Kidney (tissue), 14 donors: ENCODE measurements around the gene VAT1. TPM values are rescaled to one million over a fixed set of nuclear protein-coding genes. Genes with fewer than 3 reads are reported as not detected.

Experiments
- DNase-seq, 5 donors: peaks; one replicate each; pipeline ENCODE4 v3.0.0-alpha.2; 2013 to 2020
- FAIRE-seq: peaks from 2 replicates; lab custom pipeline; 2012; peaks lifted over from hg19 to GRCh38; lab: Jason Lieb, UNC
- H3K27ac ChIP-seq, 2 donors: one replicate each; pipeline ENCODE4 v1.7.0; 2013; ENCODE audit warnings: low read depth in 2 of 2, low read length in 2 of 2, inconsistent platforms in 1 of 2
- H3K27me3 ChIP-seq: one replicate; pipeline ENCODE4 v1.7.1; 2013; ENCODE audit warnings: low read length, inconsistent platforms; ENCODE audit not compliant: control insufficient read depth, insufficient read depth
- H3K36me3 ChIP-seq, 3 donors: one replicate each; pipeline versions ENCODE4 v1.7.0 to v1.7.1; 2013; ENCODE audit warnings: low read length in 3 of 3, control low read depth in 1 of 3, inconsistent platforms in 1 of 3; ENCODE audit not compliant: insufficient read depth in 3 of 3, control insufficient read depth in 2 of 3
- H3K4me1 ChIP-seq, 3 donors: one replicate each; pipeline versions ENCODE4 v1.7.0 to v1.7.1; 2013; ENCODE audit warnings: low read length in 3 of 3, inconsistent platforms in 1 of 3, low read depth in 1 of 3; ENCODE audit not compliant: control insufficient read depth in 2 of 3, insufficient read depth in 2 of 3
- H3K4me3 ChIP-seq, 3 donors: one replicate each; pipeline versions ENCODE4 v1.7.0 to v1.8.1; 2013; ENCODE audit warnings: low read length in 3 of 3, control low read depth in 1 of 3, inconsistent platforms in 1 of 3
- H3K9ac ChIP-seq, 3 donors: one replicate each; pipeline versions ENCODE4 v1.7.0 to v1.7.1; 2013; ENCODE audit warnings: low read length in 3 of 3, control low read depth in 1 of 3, inconsistent platforms in 1 of 3
- H3K9me3 ChIP-seq, 3 donors: one replicate each; pipeline versions ENCODE4 v1.7.0 to v1.7.1; 2013; ENCODE audit warnings: low read length in 3 of 3, control low read depth in 1 of 3, inconsistent platforms in 1 of 3; ENCODE audit not compliant: control insufficient read depth in 2 of 3, insufficient read depth in 1 of 3
- intact Hi-C: fragments of 100-400 bp; cut with DNase I; formaldehyde crosslinking; loops from one replicate; pipeline ENCODE4 v1.11.1; 2022
- polyA plus RNA-seq: library from polyadenylated mRNA; stranded (reverse); fragments of 350-450 nt; fragmentation: Illumina TruSeq; extraction: RNeasy Lipid Tissue Mini Kit (QIAGEN cat#74804); gene quantifications from one replicate; pipeline ENCODE4 v1.2.3, GENCODE V29; 2014; ENCODE audit warnings: low read depth, low replicate concordance; ENCODE audit not compliant: insufficient read depth
- total RNA-seq: library from RNA; stranded (reverse); fragmentation: NEBNext Ultra II Directional; extraction: Animal tissue kit (Norgen Biotek cat#: 25700); gene quantifications from one replicate; pipeline ENCODE4 v1.2.1, GENCODE V29; 2021
- TF ChIP-seq, protein P1 (sequence below): IDR thresholded peaks from 3 replicates; pipeline ENCODE4 v1.5.1; 2012; ENCODE audit warnings: mild to moderate bottlenecking, moderate library complexity, borderline replicate concordance; ENCODE audit not compliant: insufficient read depth; ENCODE audit errors: extremely low read depth
- donor health status: control.
- donor health status: control.
- donor health status: control.
- donor health status: control.
- donor health status: control.
- donor health status: DM: yes; HTN: yes; CAD: no.
- donor health status: Normal renal cell carcinoma (clear cell type).

VAT1 gene
- total and polyA plus RNA-seq, 2 donors from 2014 or later, result 119 to 133 TPM

DNA sequence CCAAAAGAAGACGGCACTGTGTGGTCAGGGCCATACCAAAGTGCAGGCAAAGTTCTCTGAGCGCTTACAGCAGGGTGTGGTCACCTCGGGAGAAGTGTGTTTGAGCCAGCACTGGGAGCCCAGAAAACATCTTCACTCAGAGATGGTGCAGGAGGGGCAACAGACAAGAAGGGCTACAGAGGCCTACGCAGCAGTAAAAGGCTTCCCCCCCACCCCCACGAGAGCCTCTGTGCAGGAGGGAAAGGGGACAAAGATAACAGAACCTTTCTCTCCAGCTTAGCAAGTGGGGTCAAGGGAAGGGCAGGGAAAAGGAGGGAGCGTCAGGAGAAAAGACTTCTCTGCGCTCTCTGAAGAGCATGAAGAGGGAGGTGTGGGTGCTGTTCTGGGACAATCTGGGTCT is 2.8 kb downstream of the VAT1 start:
- H3K9me3 ChIP-seq, result no peaks in the 10 kb centered on the region
- peaks cover 0 to 17% (median 0%) of the 10 kb centered on the region in 3 donors for H3K4me1 ChIP-seq
- H3K27me3 ChIP-seq, result no peaks in the 10 kb centered on the region
- no peak overlapping the region for H3K9ac ChIP-seq
- DNase-seq (peak in 1 of 5 donors; percentile 26), FAIRE-seq (no peak)
- H3K27ac ChIP-seq, result peak overlapping the region; percentile 6 to 29
- TF ChIP-seq, protein P1, sequence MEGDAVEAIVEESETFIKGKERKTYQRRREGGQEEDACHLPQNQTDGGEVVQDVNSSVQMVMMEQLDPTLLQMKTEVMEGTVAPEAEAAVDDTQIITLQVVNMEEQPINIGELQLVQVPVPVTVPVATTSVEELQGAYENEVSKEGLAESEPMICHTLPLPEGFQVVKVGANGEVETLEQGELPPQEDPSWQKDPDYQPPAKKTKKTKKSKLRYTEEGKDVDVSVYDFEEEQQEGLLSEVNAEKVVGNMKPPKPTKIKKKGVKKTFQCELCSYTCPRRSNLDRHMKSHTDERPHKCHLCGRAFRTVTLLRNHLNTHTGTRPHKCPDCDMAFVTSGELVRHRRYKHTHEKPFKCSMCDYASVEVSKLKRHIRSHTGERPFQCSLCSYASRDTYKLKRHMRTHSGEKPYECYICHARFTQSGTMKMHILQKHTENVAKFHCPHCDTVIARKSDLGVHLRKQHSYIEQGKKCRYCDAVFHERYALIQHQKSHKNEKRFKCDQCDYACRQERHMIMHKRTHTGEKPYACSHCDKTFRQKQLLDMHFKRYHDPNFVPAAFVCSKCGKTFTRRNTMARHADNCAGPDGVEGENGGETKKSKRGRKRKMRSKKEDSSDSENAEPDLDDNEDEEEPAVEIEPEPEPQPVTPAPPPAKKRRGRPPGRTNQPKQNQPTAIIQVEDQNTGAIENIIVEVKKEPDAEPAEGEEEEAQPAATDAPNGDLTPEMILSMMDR, result no peak
- H3K36me3 ChIP-seq, result peaks cover 0 to 1% (median 0%) of the 10 kb centered on the region in 3 donors
- intact Hi-C loops, result no loop called here
- H3K4me3 ChIP-seq, result no peak overlapping the region

DNA sequence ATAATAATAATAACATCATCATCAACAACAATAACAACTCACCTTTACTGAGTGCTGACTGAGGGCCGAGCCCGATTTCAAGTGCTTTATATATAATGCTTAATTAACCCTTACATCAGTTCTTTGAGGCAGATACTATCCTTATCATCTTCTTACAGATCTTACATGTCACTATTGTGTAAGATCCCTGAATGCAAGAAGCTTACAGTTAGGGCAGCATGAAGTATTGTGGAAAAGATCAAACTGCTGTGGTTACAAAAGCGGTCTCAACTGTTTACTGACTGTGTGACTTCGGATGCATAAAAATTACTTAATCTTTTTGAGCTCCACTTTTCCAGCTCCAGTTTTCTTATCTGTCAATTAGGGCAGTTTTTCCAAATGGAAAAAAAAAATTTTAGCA is 3.3 kb downstream of the VAT1 start:
- FAIRE-seq, result no peak
- Histone ChIP-seq H3K27ac (peak overlapping the region in 1 of 2 donors; percentile 11), H3K4me3 (no peak overlapping the region), H3K4me1 (peaks cover 0 to 17% (median 0%) of the 10 kb centered on the region in 3 donors), H3K36me3 (peaks cover 0 to 3% (median 0%) of the 10 kb centered on the region in 3 donors), H3K9me3 (no peaks in the 10 kb centered on the region), H3K27me3 (no peaks in the 10 kb centered on the region), H3K9ac (no peak overlapping the region)
- no peak for DNase-seq
- TF ChIP-seq, protein P1, result no peak
- intact Hi-C loops, result no loop called here

DNA sequence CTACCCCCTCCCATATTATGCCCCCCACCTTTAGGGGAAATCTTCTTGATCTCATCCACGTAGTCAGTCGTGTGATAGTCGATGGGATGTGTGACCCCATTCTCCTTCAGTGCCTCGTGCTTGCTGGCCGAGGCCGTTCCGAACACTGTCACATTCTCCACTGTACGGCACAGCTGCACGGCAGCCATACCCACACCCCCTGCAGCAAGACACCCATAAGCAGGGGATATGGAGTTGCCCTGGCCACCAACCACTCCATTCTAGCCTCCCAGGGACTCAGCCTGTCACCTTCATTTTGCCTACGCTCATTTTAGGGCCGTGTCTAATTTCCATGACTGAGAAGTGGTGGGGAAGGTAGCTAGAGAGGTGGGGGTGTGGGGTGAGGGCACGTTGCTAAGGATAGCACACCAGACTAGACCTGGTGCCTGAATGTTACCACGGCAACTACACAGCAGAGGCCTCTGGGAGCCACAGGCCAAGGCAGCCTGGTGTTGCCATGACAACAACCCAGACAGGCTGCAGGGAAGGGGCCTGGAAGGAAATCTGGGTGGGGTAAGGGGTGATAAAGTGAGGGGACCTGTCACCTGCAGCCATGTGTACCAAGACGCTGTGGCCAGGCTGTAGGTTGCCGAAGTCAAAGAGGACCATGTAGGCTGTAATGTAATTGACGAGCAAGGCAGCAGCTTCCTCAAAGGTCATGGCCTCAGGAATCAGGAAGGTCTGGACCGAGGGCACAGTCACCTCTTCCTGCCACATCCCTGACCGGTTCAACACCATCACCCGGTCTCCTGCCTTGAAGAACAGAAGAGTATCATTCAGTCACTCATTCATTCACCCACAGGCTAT is 4.0 kb downstream of the VAT1 start:
- peaks cover 0 to 3% (median 0%) of the 10 kb centered on the region in 3 donors for H3K36me3 ChIP-seq
- H3K4me1 ChIP-seq, result peaks cover 0 to 17% (median 0%) of the 10 kb centered on the region in 3 donors
- no peaks in the 10 kb centered on the region for H3K27me3 ChIP-seq
- H3K9me3 ChIP-seq, result no peaks in the 10 kb centered on the region
- no peak overlapping the region for H3K9ac ChIP-seq
- TF ChIP-seq, protein P1, result no peak
- intact Hi-C loops, result no loop called here
- FAIRE-seq, result no peak
- peak overlapping the region in 1 of 2 donors; percentile 11 for H3K27ac ChIP-seq
- peak; percentile 64 to 85 (median 81) for DNase-seq
- no peak overlapping the region for H3K4me3 ChIP-seq
